Measurements from ENCODE around the gene IFIT1B. TPM values are rescaled to one million over a fixed set of nuclear protein-coding genes. Genes with fewer than 3 reads are reported as not detected.
A peak's percentile ranks its signal among the peaks of the same experiment; 100 is the strongest.

The IFIT1B gene
- total RNA-seq, 4 donors from 2014 or later = not detected

DNA sequence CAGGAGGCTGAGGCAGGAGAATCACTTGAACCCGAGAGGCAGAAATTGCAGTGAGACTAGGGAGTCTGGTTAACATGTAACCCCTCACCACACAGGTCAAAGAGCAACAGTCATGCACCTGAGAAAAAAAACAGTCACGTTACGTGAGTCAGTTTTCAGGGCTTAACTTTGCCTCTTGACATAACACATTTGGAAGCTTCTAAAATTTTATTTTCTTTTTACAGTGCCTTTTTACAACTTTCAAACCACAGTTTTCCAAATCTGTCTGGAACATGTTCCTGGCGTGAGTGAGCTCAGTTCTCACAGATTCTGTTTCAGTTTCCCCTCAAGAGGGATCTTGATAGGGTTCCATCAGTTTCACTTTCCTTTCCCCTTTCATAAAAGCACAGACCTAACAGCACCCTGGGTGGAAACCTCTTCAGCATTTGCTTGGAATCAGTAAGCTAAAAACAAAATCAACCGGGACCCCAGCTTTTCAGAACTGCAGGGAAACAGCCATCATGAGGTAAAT is 45.7 kb upstream of the IFIT1B start:
- Histone ChIP-seq H3K4me1 (peaks cover 14 to 53% of the 10 kb centered on the region in 2 donors), H3K9me3 (no peaks in the 10 kb centered on the region), H3K36me3 (no peaks in the 10 kb centered on the region), H3K27me3 (no peaks in the 10 kb centered on the region), H3K27ac (peak overlapping the region; percentile 31 to 71 (median 60)), H3K4me3 (replicated peaks in 1 of 3) (peak overlapping the region in 1 of 3 donors; percentile 9)
- intact Hi-C loops (cut with DNase I) = no loop called here
- WGBS, 2 donors = 26 to 35% methylated on average over 5 of the region's 5 CpGs
- TF ChIP-seq, protein P1, sequence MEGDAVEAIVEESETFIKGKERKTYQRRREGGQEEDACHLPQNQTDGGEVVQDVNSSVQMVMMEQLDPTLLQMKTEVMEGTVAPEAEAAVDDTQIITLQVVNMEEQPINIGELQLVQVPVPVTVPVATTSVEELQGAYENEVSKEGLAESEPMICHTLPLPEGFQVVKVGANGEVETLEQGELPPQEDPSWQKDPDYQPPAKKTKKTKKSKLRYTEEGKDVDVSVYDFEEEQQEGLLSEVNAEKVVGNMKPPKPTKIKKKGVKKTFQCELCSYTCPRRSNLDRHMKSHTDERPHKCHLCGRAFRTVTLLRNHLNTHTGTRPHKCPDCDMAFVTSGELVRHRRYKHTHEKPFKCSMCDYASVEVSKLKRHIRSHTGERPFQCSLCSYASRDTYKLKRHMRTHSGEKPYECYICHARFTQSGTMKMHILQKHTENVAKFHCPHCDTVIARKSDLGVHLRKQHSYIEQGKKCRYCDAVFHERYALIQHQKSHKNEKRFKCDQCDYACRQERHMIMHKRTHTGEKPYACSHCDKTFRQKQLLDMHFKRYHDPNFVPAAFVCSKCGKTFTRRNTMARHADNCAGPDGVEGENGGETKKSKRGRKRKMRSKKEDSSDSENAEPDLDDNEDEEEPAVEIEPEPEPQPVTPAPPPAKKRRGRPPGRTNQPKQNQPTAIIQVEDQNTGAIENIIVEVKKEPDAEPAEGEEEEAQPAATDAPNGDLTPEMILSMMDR (IDR thresholded peaks at IDR 0.05) = no peak
- no peak for TF ChIP-seq POLR2A (IDR thresholded peaks at IDR 0.05)
- peak; percentile 18 to 22 for DNase-seq

- DNase-seq = no peak
- Histone ChIP-seq H3K27me3 (no peaks in the 10 kb centered on the region), H3K36me3 (peaks cover 0 to 6% of the 10 kb centered on the region in 2 donors), H3K27ac (no peak overlapping the region), H3K4me3 (replicated peaks in 1 of 3) (no peak overlapping the region), H3K4me1 (peaks cover 14 to 35% of the 10 kb centered on the region in 2 donors), H3K9me3 (no peaks in the 10 kb centered on the region)
- 96 to 97% methylated on average over 3 of the region's 3 CpGs for WGBS, 2 donors
- intact Hi-C loops (cut with DNase I) = no loop called here
- TF ChIP-seq POLR2A (IDR thresholded peaks at IDR 0.05) = no peak
- TF ChIP-seq, protein P1 (IDR thresholded peaks at IDR 0.05) = no peak
Measured at GRCh38 chr10:89335226-89335625, 42.6 kb upstream of the IFIT1B start.

- Histone ChIP-seq H3K27me3 (no peaks in the 10 kb centered on the region), H3K4me3 (replicated peaks in 1 of 3) (no peak overlapping the region), H3K9me3 (no peaks in the 10 kb centered on the region), H3K4me1 (peaks cover 14 to 25% of the 10 kb centered on the region in 2 donors), H3K27ac (no peak overlapping the region), H3K36me3 (peaks cover 0 to 6% of the 10 kb centered on the region in 2 donors)
- WGBS, 2 donors = 92 to 94% methylated on average over 3 of the region's 3 CpGs
- intact Hi-C loops (cut with DNase I) = no loop called here
- TF ChIP-seq, protein P1 (IDR thresholded peaks at IDR 0.05) = no peak
- no peak for TF ChIP-seq POLR2A (IDR thresholded peaks at IDR 0.05)
- DNase-seq = no peak
Measured at GRCh38 chr10:89336241-89336640, 41.6 kb upstream of the IFIT1B start.

DNA sequence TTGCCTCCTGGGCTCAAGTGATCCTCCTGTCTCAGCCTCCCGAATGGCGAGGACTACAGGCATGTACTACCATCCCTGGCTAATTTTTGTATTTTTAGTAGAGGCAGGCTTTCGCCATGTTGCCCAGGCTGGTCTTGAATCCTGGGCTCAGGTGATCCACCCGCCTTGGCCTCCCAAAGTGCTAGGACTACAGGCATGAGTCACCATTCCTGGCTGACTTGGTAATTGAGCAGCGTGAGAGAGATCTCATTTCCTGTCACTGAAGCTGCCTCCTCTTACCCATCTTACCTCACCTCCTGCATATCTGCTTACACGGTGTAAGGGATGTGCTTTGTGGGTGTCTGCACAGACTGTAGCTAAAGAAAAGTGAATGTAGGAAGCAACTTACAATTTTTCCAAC is 40.4 kb upstream of the IFIT1B start:
- Histone ChIP-seq H3K4me1 (peaks cover 14 to 17% of the 10 kb centered on the region in 2 donors), H3K9me3 (no peaks in the 10 kb centered on the region), H3K36me3 (peaks cover 0 to 6% of the 10 kb centered on the region in 2 donors), H3K27me3 (no peaks in the 10 kb centered on the region), H3K27ac (no peak overlapping the region), H3K4me3 (replicated peaks in 1 of 3) (no peak overlapping the region)
- TF ChIP-seq, protein P1 (IDR thresholded peaks at IDR 0.05) = no peak
- TF ChIP-seq POLR2A (IDR thresholded peaks at IDR 0.05) = no peak
- DNase-seq = no peak
- 83 to 87% methylated on average over 6 of the region's 6 CpGs for WGBS, 2 donors
- intact Hi-C loops (cut with DNase I) = no loop called here

- Histone ChIP-seq H3K27me3 (no peaks in the 10 kb centered on the region), H3K4me1 (peaks cover 2 to 5% of the 10 kb centered on the region in 2 donors), H3K36me3 (peaks cover 0 to 6% of the 10 kb centered on the region in 2 donors), H3K9me3 (no peaks in the 10 kb centered on the region), H3K4me3 (replicated peaks in 1 of 3) (no peak overlapping the region), H3K27ac (no peak overlapping the region)
- DNase-seq = no peak
- TF ChIP-seq POLR2A (IDR thresholded peaks at IDR 0.05) = no peak
- TF ChIP-seq, protein P1 (IDR thresholded peaks at IDR 0.05) = no peak
- intact Hi-C loops (cut with DNase I) = no loop called here
- 86 to 90% methylated on average over 3 of the region's 3 CpGs for WGBS, 2 donors
Measured at GRCh38 chr10:89338713-89339112, 39.1 kb upstream of the IFIT1B start.

Measured in thyroid gland (tissue), 4 donors.